OCI-LY1 (cell line): ENCODE measurements around the gene ZC3H10.
A peak's percentile ranks its signal among the peaks of the same experiment; 100 is the strongest.

Source experiments
- H2AFZ ChIP-seq: fragments of 200-600 bp; sonication (generic), shearing (Covaris generic); 2 replicates; pipeline ENCODE4 v1.6.0; 2014; ENCODE audit warnings: antibody characterized with exemption, mild to moderate bottlenecking, low read length
- H3F3A ChIP-seq: fragments of 200-600 bp; sonication (generic), shearing (Covaris generic); 2 replicates; pipeline ENCODE4 v1.6.0; 2014; ENCODE audit warnings: mild to moderate bottlenecking, antibody characterized with exemption, low read length, moderate library complexity; ENCODE audit not compliant: insufficient read depth
- H3K27ac ChIP-seq: fragments of 200-600 bp; sonication (generic); 2 replicates; pipeline ENCODE4 v1.5.1; 2014; ENCODE audit warnings: low read length, mixed run types, mild to moderate bottlenecking, low read depth; ENCODE audit not compliant: poor library complexity, severe bottlenecking
- H3K27me3 ChIP-seq: fragments of 200-600 bp; sonication (generic); 2 replicates; pipeline ENCODE4 v1.6.0; 2014; ENCODE audit warnings: antibody characterized with exemption, mild to moderate bottlenecking, low read length, moderate library complexity; ENCODE audit not compliant: insufficient read depth
- H3K36me3 ChIP-seq: fragments of 200-600 bp; sonication (generic); 2 replicates; pipeline ENCODE4 v1.6.1; 2014; ENCODE audit warnings: mild to moderate bottlenecking, antibody characterized with exemption, low read length, moderate library complexity, mixed read lengths; ENCODE audit not compliant: insufficient read depth
- H3K4me1 ChIP-seq: fragments of 200-600 bp; sonication (generic); 2 replicates; pipeline ENCODE4 v1.5.1; 2014; ENCODE audit warnings: mild to moderate bottlenecking, low read length, moderate library complexity; ENCODE audit not compliant: insufficient read depth, severe bottlenecking
- H3K4me2 ChIP-seq: fragments of 200-600 bp; sonication (generic), shearing (Covaris generic); 2 replicates; pipeline ENCODE4 v1.6.1; 2014; ENCODE audit warnings: low read length
- H3K4me3 ChIP-seq: fragments of 200-600 bp; sonication (generic); 2 replicates; pipeline ENCODE4 v1.5.1; 2014; ENCODE audit warnings: low read length, low read depth, mild to moderate bottlenecking, mixed read lengths; ENCODE audit not compliant: poor library complexity, severe bottlenecking
- H3K79me2 ChIP-seq: fragments of 200-600 bp; shearing (Covaris generic); 2 replicates; pipeline ENCODE4 v1.6.1; 2016; ENCODE audit warnings: mixed run types, low read length, mixed read lengths; ENCODE audit not compliant: insufficient read depth
- H3K9ac ChIP-seq: fragments of 200-600 bp; sonication (generic), shearing (Covaris generic); 2 replicates; pipeline ENCODE4 v1.6.1; 2014; ENCODE audit warnings: mild to moderate bottlenecking, low read length, mixed read lengths
- H3K9me2 ChIP-seq: fragments of 200-600 bp; sonication (generic), shearing (Covaris generic); 2 replicates; pipeline ENCODE4 v1.6.1; 2014; ENCODE audit warnings: low read depth, mild to moderate bottlenecking, low read length, mixed read lengths
- H3K9me3 ChIP-seq: fragments of 200-600 bp; shearing (Covaris generic); 2 replicates; pipeline ENCODE4 v1.6.1; 2014; ENCODE audit warnings: low read length, mixed read lengths
- H4K20me1 ChIP-seq: fragments of 200-600 bp; sonication (generic), shearing (Covaris generic); 2 replicates; pipeline ENCODE4 v1.6.0; 2016; ENCODE audit warnings: mild to moderate bottlenecking, low read length; ENCODE audit not compliant: insufficient read depth
- CTCF ChIP-seq: fragments of 200-600 bp; sonication (generic), shearing (Covaris generic); IDR thresholded peaks from 2 replicates; pipeline ENCODE4 v1.5.1; 2017; ENCODE audit warnings: mild to moderate bottlenecking, antibody characterized with exemption, low read length, moderate library complexity, mixed read lengths
- EZH2 ChIP-seq: fragments of 200-600 bp; sonication (generic), shearing (Covaris generic); IDR thresholded peaks from 2 replicates; pipeline ENCODE4 v1.8.0; 2017; ENCODE audit warnings: borderline replicate concordance, mixed run types, mild to moderate bottlenecking, antibody characterized with exemption, low read length, moderate library complexity, mixed read lengths

Gene ZC3H10

GRCh38 chr12:56102683-56103065 is 15.4 kb upstream of the ZC3H10 start:
- no peaks in the 10 kb centered on the region for H3K9me3 ChIP-seq

GRCh38 chr12:56103066-56103711 is 14.9 kb upstream of the ZC3H10 start:
- no peak overlapping the region for H3K27ac ChIP-seq

More at GRCh38 chr12:56102683-56103065, 15.4 kb upstream of the ZC3H10 start:
- Histone ChIP-seq H3K9ac (no peak overlapping the region), H3F3A (no peaks in the 10 kb centered on the region), H3K36me3 (peaks cover 18% of the 10 kb centered on the region), H3K79me2 (peaks cover 27% of the 10 kb centered on the region), H3K4me3 (no peak overlapping the region), H3K4me1 (peaks cover 23% of the 10 kb centered on the region), H3K27ac (no peak overlapping the region), H3K9me2 (no peaks in the 10 kb centered on the region), H4K20me1 (no peaks in the 10 kb centered on the region), H2AFZ (no peak overlapping the region), H3K27me3 (no peaks in the 10 kb centered on the region), H3K4me2 (no peak overlapping the region)
- TF ChIP-seq CTCF: no peak
- no peak for TF ChIP-seq EZH2

GRCh38 chr12:56103823-56104108 is 14.3 kb upstream of the ZC3H10 start:
- H3F3A ChIP-seq: no peaks in the 10 kb centered on the region
- H3K4me3 ChIP-seq: peak overlapping the region; percentile 94
- 0 out of 2 replicates have a peak overlapping the region, but pooled peaks have one; percentile 7 for H2AFZ ChIP-seq
- H3K4me1 ChIP-seq: peaks cover 23% of the 10 kb centered on the region
- no peak overlapping the region for H3K27ac ChIP-seq
- no peaks in the 10 kb centered on the region for H3K9me2 ChIP-seq
- peak overlapping the region; percentile 83 for H3K4me2 ChIP-seq
- TF ChIP-seq CTCF (no peak), EZH2 (no peak)
- peaks cover 27% of the 10 kb centered on the region for H3K79me2 ChIP-seq
- no peaks in the 10 kb centered on the region for H3K9me3 ChIP-seq
- peak overlapping the region; percentile 98 for H3K9ac ChIP-seq
- peaks cover 29% of the 10 kb centered on the region for H3K36me3 ChIP-seq
- no peaks in the 10 kb centered on the region for H4K20me1 ChIP-seq
- no peaks in the 10 kb centered on the region for H3K27me3 ChIP-seq

More at GRCh38 chr12:56103066-56103711, 14.9 kb upstream of the ZC3H10 start:
- Histone ChIP-seq H3K4me2 (peak overlapping the region; percentile 83), H3K4me1 (peaks cover 23% of the 10 kb centered on the region), H3K79me2 (peaks cover 27% of the 10 kb centered on the region), H3K9me3 (no peaks in the 10 kb centered on the region), H2AFZ (no peak overlapping the region), H3K4me3 (peak overlapping the region; percentile 94), H3K36me3 (peaks cover 24% of the 10 kb centered on the region), H3K27me3 (no peaks in the 10 kb centered on the region), H4K20me1 (no peaks in the 10 kb centered on the region), H3F3A (no peaks in the 10 kb centered on the region), H3K9me2 (no peaks in the 10 kb centered on the region), H3K9ac (peak overlapping the region; percentile 98)
- TF ChIP-seq EZH2: no peak
- TF ChIP-seq CTCF: no peak
